Measurements from ENCODE around the gene ADAMTS7.

DNA sequence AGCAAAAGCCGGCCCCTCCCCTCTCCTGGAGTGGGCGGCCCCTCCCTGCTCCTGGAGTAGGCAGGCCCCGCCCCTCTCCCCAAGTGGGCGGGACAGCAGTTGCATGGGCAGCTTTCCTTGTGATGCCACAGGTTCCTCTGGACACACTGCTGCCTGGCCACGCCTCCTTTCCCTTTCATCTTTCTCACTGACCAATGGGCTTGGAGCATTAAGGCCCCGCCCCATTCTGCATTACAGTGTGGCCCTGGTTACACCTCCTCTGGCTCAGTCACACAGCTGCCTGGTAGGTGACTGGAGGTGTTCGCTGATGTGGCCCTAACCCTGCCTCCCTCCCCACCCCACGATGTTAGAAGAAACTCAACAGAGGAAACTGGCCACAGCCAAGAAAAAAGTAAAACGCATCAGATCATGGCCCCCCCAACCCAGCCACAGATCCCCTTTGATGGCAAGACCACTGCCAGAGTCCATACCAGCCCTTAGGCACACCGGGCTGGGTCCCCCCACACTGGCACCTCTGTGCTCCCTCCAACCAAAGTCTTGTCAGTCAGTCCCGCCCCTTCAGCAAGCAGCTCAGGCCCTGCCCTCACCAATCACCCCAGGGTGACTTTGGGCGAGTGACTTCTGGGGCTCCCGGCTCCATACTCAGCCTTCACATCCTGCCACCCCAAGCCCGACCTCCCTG lies 84.3 kb downstream of the ADAMTS7 start:
- TF ChIP-seq CHD2 (IDR thresholded peaks at IDR 0.05; ENCODE audit: low read length, partially characterized antibody), result no peak
- no peak for TF ChIP-seq CTCF (IDR thresholded peaks at IDR 0.05)
- TF ChIP-seq, protein P1, sequence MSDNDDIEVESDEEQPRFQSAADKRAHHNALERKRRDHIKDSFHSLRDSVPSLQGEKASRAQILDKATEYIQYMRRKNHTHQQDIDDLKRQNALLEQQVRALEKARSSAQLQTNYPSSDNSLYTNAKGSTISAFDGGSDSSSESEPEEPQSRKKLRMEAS (IDR thresholded peaks at IDR 0.05), result no peak

All from A549 (cell line).